Spleen (tissue), 7 donors: ENCODE measurements around the gene MGAT4B.

ENCODE experiments used
- CTCF ChIP-seq, 11 experiments: fragments of 200-600 bp in 7 of 11; fragments of 450-650 bp in 4 of 11; sonication (generic) in 4 of 11; IDR thresholded peaks in 8 of 11; conservative IDR thresholded peaks in 3 of 11; 1 replicate in 7 of 11; 2 replicates in 4 of 11; pipeline versions ENCODE4 v1.4.0 to v1.8.0; 2016 to 2021; ENCODE audit warnings: antibody characterized with exemption in 11 of 11, inconsistent platforms in 4 of 11, mild to moderate bottlenecking in 1 of 11
- POLR2A ChIP-seq, 3 donors: fragments of 450-650 bp; IDR thresholded peaks; one replicate each; pipeline ENCODE4 v1.5.1; 2017; ENCODE audit warnings: antibody characterized with exemption in 3 of 3, mild to moderate bottlenecking in 1 of 3
- POLR2AphosphoS5 ChIP-seq, 3 donors: sonication (generic); formaldehyde crosslinking; IDR thresholded peaks; one replicate each; pipeline ENCODE4 v1.5.1; 2017; ENCODE audit warnings: antibody characterized with exemption in 3 of 3
- donor health status: DM: no; HTN: no; CAD: no; lungs with moderate emphysema.
- donor health status: DM: no; HTN: no; CAD: no.
- donor health status: DM: no; HTN: no; CAD: no.

GRCh38 chr5:179805070-179805528 is 1.6 kb downstream of the MGAT4B start:
- TF ChIP-seq CTCF (IDR thresholded peaks at IDR 0.05 in 8 of 11, conservative IDR thresholded peaks at IDR 0.05 in 3 of 11) (no peak), POLR2AphosphoS5 (IDR thresholded peaks at IDR 0.05) (peak in 2 of 3 donors; percentile 0 to 6), POLR2A (IDR thresholded peaks at IDR 0.05) (no peak)
